CD4-positive, alpha-beta T cell (primary cell): ENCODE measurements around the gene DCAF4. TPM values are rescaled to one million over a fixed set of nuclear protein-coding genes. Genes with fewer than 3 reads are reported as not detected.

ENCODE experiments used
- ATAC-seq: fragments of 200-7000 bp; cut with Tn5 transposase; one replicate; pipeline ENCODE4 v1.10.0; 2022; ENCODE audit warnings: mild to moderate bottlenecking; ENCODE audit not compliant: poor library complexity
- CTCF ChIA-PET: fragments of 350-600 bp; sonication (Branson Sonifier 250); formaldehyde crosslinking; loops from one replicate; lab custom pipeline; 2021; ENCODE audit warnings: antibody characterized with exemption, inconsistent platforms; lab: Charles Lee
- POLR2A ChIA-PET: fragments of 350-600 bp; sonication (Branson Sonifier 250); formaldehyde crosslinking; loops from one replicate; lab custom pipeline; 2021; ENCODE audit warnings: antibody characterized with exemption, inconsistent platforms; lab: Charles Lee
- DNase-seq, 14 experiments: peaks; one replicate each; pipeline ENCODE4 v3.0.0-alpha.2; 2013 to 2020; ENCODE audit warnings: mixed read lengths in 2 of 14
- H3K27ac ChIP-seq, 2 donors: one replicate each; pipeline versions ENCODE4 v1.5.1 to v1.7.0; 2013; ENCODE audit warnings: low read length in 2 of 2, low read depth in 1 of 2, mild to moderate bottlenecking in 1 of 2
- H3K27me3 ChIP-seq, 2 experiments: 1 replicate in 1 of 2; 2 replicates in 1 of 2; pipeline versions ENCODE4 v1.6.1 to v1.7.0; 2013; ENCODE audit warnings: low read length in 2 of 2, control low read depth in 1 of 2, mild to moderate bottlenecking in 1 of 2, moderate library complexity in 1 of 2; ENCODE audit not compliant: insufficient read depth in 2 of 2, control insufficient read depth in 1 of 2
- H3K36me3 ChIP-seq: one replicate; pipeline ENCODE4 v1.6.1; 2013; ENCODE audit warnings: low read length, control low read depth; ENCODE audit not compliant: insufficient read depth
- H3K4me1 ChIP-seq: one replicate; pipeline ENCODE4 v1.6.1; 2013; ENCODE audit warnings: low read length, control low read depth; ENCODE audit not compliant: insufficient read depth
- H3K4me3 ChIP-seq: one replicate; pipeline ENCODE4 v1.5.1; 2013; ENCODE audit warnings: mild to moderate bottlenecking, low read length, moderate library complexity
- H3K9me3 ChIP-seq, 2 experiments: 1 replicate in 1 of 2; 2 replicates in 1 of 2; pipeline versions ENCODE4 v1.6.1 to v1.7.0; 2013; ENCODE audit warnings: low read length in 2 of 2, mild to moderate bottlenecking in 2 of 2, control low read depth in 1 of 2, moderate library complexity in 1 of 2; ENCODE audit not compliant: control insufficient read depth in 1 of 2, insufficient read depth in 1 of 2
- H3K27ac Mint-ChIP-seq: one replicate; pipeline ENCODE4 v1.8.0; 2020; ENCODE audit warnings: mixed read lengths
- H3K27me3 Mint-ChIP-seq: one replicate; pipeline ENCODE4 v1.8.0; 2021; ENCODE audit warnings: mixed read lengths
- H3K36me3 Mint-ChIP-seq: one replicate; pipeline ENCODE4 v1.8.0; 2021; ENCODE audit warnings: low read depth, mixed read lengths
- H3K4me1 Mint-ChIP-seq: one replicate; pipeline ENCODE4 v1.8.0; 2021; ENCODE audit warnings: low read depth, mixed read lengths
- H3K4me3 Mint-ChIP-seq: one replicate; pipeline ENCODE4 v1.8.0; 2020; ENCODE audit warnings: mild to moderate bottlenecking, mixed read lengths
- H3K9me3 Mint-ChIP-seq: one replicate; pipeline ENCODE4 v1.8.0; 2020; ENCODE audit warnings: mixed read lengths
- intact Hi-C, 2 experiments: fragments of 100-400 bp; cut with DNase I in 1 of 2; cut with micrococcal nuclease in 1 of 2; formaldehyde crosslinking; loops; one replicate each; pipeline versions ENCODE4 v1.15.1 to v1.9.0; 2023 to 2025; cut with DNase I, micrococcal nuclease
- polyA plus RNA-seq, 2 donors: library from polyadenylated mRNA; unstranded; fragments of 120-200 nt; gene quantifications; one replicate each; pipeline ENCODE4 v1.2.1, GENCODE V29; 2013
- total RNA-seq, 174 experiments: library from RNA in 2 of 174; stranded (reverse) in 2 of 174; gene quantifications; one replicate each; pipeline ENCODE4 v1.2.3 and lab custom pipeline; 2021 to 2026
- TF ChIP-seq, protein P1 (sequence below): fragments of 200-600 bp; IDR thresholded peaks from one replicate; pipeline ENCODE4 v1.8.0; 2022; ENCODE audit warnings: antibody characterized with exemption, mild to moderate bottlenecking

DCAF4 gene, protein sequence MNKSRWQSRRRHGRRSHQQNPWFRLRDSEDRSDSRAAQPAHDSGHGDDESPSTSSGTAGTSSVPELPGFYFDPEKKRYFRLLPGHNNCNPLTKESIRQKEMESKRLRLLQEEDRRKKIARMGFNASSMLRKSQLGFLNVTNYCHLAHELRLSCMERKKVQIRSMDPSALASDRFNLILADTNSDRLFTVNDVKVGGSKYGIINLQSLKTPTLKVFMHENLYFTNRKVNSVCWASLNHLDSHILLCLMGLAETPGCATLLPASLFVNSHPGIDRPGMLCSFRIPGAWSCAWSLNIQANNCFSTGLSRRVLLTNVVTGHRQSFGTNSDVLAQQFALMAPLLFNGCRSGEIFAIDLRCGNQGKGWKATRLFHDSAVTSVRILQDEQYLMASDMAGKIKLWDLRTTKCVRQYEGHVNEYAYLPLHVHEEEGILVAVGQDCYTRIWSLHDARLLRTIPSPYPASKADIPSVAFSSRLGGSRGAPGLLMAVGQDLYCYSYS
- total RNA-seq (10 to 100 TPM; 20.8 to 22.8 TPM), total RNA-seq (lab: John Stamatoyannopoulos, UW) (11.5 to 69.6 (median 22.7) reads per million in 172 experiments)
- 10.0 TPM for polyA plus RNA-seq (2013, experiment 1 of 2)
- 14.7 TPM for polyA plus RNA-seq (2013, experiment 2 of 2)

DNA sequence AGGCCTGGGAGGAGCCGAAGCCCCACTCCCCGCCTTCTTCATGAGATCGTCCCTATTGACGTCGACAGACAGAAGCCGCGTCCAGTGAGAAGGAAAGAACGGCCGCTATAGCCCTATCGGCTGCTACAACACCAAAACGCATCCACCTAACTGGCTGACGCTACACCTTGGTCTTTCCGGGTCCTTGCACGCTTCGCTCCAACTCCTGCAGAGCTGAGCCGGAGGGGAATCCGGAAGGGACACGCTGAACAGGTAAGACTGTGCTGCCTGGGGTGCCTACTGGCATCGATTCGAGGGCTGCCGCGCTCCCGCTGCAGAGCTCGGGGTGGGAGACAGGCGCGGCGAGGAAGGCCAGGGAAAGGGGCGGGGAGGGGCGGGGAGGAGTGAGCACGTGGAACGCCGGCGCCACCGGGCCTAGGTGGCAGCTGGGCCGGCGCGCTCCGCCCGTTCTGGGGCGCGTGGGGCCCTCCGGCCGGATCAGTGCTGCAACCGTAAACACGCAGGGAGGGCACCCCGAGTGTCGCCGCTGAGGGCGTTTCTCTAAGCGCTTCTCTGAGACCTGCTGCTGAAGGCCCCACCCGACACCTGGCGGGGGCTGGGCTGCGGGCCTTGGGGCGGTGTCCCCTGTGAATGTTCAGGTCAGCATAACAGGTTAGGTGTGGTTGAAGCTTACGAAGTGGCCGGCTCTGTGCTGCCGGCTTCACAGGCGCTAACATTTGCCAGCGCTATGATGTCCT lies at the start of gene DCAF4:
Gene DCAF4 (plus strand): TSS at position 173 of the 737 bp plus-strand sequence. CDS start 11,515 bp downstream, outside the sequence.
- intact Hi-C loops, result loop anchor here (1.0 to 10.0 kb wide), 7 partner anchors 22 to 1568 kb away; partner anchors contain the start of genes ALDH6A1 (in 1 of the 2), DPF3 (in 1 of the 2), ISCA2 (in 1 of the 2) and LIN52 (in 1 of the 2)
- TF ChIP-seq, protein P1, sequence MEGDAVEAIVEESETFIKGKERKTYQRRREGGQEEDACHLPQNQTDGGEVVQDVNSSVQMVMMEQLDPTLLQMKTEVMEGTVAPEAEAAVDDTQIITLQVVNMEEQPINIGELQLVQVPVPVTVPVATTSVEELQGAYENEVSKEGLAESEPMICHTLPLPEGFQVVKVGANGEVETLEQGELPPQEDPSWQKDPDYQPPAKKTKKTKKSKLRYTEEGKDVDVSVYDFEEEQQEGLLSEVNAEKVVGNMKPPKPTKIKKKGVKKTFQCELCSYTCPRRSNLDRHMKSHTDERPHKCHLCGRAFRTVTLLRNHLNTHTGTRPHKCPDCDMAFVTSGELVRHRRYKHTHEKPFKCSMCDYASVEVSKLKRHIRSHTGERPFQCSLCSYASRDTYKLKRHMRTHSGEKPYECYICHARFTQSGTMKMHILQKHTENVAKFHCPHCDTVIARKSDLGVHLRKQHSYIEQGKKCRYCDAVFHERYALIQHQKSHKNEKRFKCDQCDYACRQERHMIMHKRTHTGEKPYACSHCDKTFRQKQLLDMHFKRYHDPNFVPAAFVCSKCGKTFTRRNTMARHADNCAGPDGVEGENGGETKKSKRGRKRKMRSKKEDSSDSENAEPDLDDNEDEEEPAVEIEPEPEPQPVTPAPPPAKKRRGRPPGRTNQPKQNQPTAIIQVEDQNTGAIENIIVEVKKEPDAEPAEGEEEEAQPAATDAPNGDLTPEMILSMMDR, result no peak
- Histone ChIP-seq H3K27ac (peak within 1 kb of the TSS; percentile 30 to 70), H3K4me1 (peaks cover 20% of the 10 kb centered on the region), H3K9me3 (no peaks in the 10 kb centered on the region), H3K27me3 (no peaks in the 10 kb centered on the region), H3K36me3 (no peaks in the 10 kb centered on the region), H3K4me3 (peak within 1 kb of the TSS; percentile 81)
- peaks cover 4% of the 10 kb centered on the region for H3K36me3 Mint-ChIP-seq
- peak in 13 of 14 experiments; percentile 87 to 97 (median 92) for DNase-seq
- peaks cover 25% of the 10 kb centered on the region for H3K4me1 Mint-ChIP-seq
- ChIA-PET POLR2A (interaction anchor here (1.0 to 2.3 kb wide), 5 partner anchors 10 to 210 kb away, joined by 3 to 10 read pairs (median 3); partner anchors contain the start of genes DPF3, PSEN1 and RBM25), CTCF (interaction anchor here (1.4 kb wide), 1 partner anchor 22 kb away, joined by 6 read pairs; no protein-coding TSS in a partner anchor)
- peak within 1 kb of the TSS; percentile 93 for H3K27ac Mint-ChIP-seq
- H3K4me3 Mint-ChIP-seq, result peak within 1 kb of the TSS; percentile 97
- H3K27me3 Mint-ChIP-seq, result no peaks in the 10 kb centered on the region
- ATAC-seq, result peak; percentile 95
- H3K9me3 Mint-ChIP-seq, result no peaks in the 10 kb centered on the region

DNA sequence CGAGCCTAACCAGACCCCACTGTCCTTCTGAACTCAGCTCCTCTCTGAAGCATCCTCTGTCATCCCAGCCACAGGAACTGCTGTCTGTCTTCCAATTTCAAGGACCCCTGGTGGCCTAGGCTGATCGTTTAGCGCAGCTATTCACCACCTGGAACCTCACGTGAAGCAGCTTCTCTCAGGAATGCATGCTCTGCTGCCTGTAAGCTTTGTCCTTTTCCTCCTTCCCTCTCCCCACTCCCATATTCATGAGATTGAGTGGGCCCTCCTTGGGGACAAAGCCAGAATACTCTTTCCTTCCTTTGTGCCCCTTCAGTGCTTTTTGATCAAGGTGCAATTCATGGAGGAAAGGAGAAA lies 49.6 kb upstream of the DCAF4 start:
- peaks cover 2% of the 10 kb centered on the region for H3K9me3 Mint-ChIP-seq
- H3K4me1 ChIP-seq, result no peaks in the 10 kb centered on the region
- H3K4me3 ChIP-seq, result no peak overlapping the region
- H3K36me3 ChIP-seq, result no peaks in the 10 kb centered on the region
- H3K9me3 ChIP-seq, result peaks cover 4 to 6% of the 10 kb centered on the region in 2 experiments
- POLR2A ChIA-PET, result no interaction called here
- H3K4me1 Mint-ChIP-seq, result no peaks in the 10 kb centered on the region
- no peaks in the 10 kb centered on the region for H3K36me3 Mint-ChIP-seq
- TF ChIP-seq, protein P1, result no peak
- no peaks in the 10 kb centered on the region for H3K27me3 ChIP-seq
- intact Hi-C loops, result no loop called here
- H3K27ac ChIP-seq, result no peak overlapping the region
- H3K27me3 Mint-ChIP-seq, result no peaks in the 10 kb centered on the region
- H3K27ac Mint-ChIP-seq, result no peak overlapping the region
- H3K4me3 Mint-ChIP-seq, result no peak overlapping the region
- no peak for DNase-seq
- ATAC-seq, result no peak
- CTCF ChIA-PET, result no interaction called here

DNA sequence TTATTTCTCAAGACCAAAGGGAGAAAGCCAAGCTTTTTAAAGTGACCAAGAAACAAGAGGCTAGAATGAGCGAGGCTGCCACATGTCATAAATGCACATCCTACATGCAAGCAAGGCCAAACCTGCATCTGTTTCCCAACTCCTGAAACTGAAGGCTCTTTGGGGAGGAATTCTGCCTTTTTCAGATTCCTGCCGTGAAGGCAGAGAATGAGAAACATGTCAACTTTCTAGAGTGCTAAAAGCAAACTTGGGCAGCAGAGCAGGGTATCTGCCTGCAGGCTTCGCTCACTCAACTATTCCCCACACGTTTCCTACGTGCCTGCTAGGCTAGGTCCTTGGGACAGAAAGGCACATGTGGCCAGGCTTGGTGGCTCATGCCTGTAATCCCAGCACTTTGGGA lies 47.5 kb upstream of the DCAF4 start:
- no peak overlapping the region for H3K27ac ChIP-seq
- no peaks in the 10 kb centered on the region for H3K4me1 ChIP-seq
- ChIA-PET POLR2A (no interaction called here), CTCF (no interaction called here)
- intact Hi-C loops, result no loop called here
- H3K9me3 ChIP-seq, result no peaks in the 10 kb centered on the region
- ATAC-seq, result no peak
- H3K36me3 Mint-ChIP-seq, result no peaks in the 10 kb centered on the region
- no peaks in the 10 kb centered on the region for H3K27me3 Mint-ChIP-seq
- H3K4me1 Mint-ChIP-seq, result no peaks in the 10 kb centered on the region
- H3K27ac Mint-ChIP-seq, result no peak overlapping the region
- no peaks in the 10 kb centered on the region for H3K9me3 Mint-ChIP-seq
- no peaks in the 10 kb centered on the region for H3K27me3 ChIP-seq
- TF ChIP-seq, protein P1, result no peak
- no peak for DNase-seq
- no peak overlapping the region for H3K4me3 ChIP-seq
- no peak overlapping the region for H3K4me3 Mint-ChIP-seq
- H3K36me3 ChIP-seq, result no peaks in the 10 kb centered on the region
